Stimulated activated CD4-positive, alpha-beta T cell treated with anti-CD3 and anti-CD28 coated beads, Interleukin-4, amount 100 ng/mL, for 4 hours (primary cell): ENCODE measurements around the gene BEND4.

Experiments used
- DNase-seq, 2 experiments: peaks; one replicate each; pipeline ENCODE4 v3.0.0-alpha.2; 2020

The BEND4 gene

GRCh38 chr4:42101446-42101975 is 50.9 kb downstream of the BEND4 start:
- DNase-seq: no peak

- DNase-seq: no peak
These were observed 64.1 kb downstream of the BEND4 start for GRCh38 chr4:42088386-42088785.

GRCh38 chr4:42083816-42084215 is 68.6 kb downstream of the BEND4 start:
- DNase-seq: no peak

DNA sequence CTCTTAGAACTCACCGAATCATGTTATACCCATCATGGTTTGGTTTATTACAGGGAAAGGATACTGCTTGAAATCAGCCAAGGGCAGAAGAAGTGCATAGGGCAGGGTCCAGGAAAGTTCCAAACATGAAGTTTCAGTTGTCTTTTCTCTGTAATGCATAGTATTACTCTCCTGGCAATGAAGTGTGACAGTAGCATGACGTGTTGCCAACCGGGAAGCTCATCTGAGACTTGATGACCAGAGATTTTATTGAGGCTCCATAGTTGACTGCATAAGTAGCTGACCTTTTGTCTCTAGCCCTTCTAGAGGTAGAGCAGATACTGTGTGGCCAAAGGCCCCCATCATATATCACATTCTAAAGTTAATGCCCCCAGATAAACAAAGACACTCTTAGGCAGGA is 72.1 kb downstream of the BEND4 start:
- DNase-seq: no peak

DNA sequence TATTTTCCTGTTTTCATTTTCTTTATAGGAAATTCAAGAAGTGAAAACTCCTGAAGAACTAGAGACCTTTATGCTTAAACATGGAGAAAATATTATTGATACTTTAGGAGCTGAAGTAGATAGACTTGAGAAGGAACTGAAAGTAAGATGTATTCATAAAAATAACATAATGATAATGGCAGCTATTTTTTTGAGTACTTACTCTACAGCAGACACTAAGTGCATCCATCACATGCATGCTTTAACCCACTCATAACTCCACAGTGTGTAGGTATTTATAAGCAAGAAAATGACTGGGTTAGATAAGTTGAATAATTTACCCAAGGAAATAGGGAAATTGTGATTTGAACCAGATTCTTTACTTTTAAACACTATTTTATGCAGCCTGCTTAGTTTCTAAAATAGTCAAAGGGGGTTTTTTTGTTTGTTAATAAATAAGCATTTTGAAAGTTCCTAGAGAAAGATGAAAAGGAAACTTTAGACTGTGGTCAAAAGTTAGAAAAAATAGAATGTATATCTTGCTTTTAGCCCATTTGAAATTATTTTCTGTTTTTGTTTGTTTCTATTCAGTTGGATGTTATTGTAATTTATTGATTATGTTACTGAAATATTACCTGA is 74.2 kb downstream of the BEND4 start:
- DNase-seq: no peak

DNA sequence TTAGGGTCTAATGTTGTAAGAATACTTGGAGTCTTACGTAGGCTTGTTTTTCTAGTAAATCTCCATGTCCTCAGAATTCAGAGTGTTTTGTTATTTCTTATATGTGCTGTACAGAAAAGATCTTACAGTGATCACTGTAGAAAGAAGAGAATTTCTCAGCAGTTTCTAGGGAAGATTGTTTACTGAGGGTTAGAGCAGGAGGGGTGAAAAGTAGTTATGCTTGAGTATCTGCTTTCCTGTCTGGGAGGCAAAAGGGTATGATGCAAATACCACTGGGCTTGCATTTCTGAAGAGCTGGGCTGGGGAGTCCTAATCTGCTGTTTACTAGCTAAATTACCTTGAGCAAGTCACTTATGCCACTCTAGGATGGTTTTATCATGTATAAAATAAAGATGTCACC is 78.2 kb downstream of the BEND4 start:
- DNase-seq: no peak

GRCh38 chr4:42070463-42070862 is 82.0 kb downstream of the BEND4 start:
- no peak for DNase-seq

DNA sequence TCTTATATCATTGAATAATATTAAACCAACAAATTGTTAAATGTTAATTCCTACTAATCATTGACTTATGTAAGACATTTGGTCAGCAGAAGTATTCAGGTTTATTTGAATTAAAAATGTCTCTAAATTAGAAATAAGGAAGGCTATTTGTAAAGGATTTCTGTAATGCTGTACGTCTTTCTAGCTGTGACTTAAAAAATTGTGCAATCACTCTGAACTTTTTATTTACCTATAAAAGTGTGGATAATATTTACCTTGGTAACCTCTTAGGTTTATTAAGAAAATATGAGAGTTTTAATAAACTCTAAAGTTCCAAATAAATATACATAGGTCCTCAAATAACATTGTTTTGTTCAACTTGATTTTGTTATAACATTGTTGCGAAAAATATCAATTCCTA is 85.2 kb downstream of the BEND4 start:
- no peak for DNase-seq

DNA sequence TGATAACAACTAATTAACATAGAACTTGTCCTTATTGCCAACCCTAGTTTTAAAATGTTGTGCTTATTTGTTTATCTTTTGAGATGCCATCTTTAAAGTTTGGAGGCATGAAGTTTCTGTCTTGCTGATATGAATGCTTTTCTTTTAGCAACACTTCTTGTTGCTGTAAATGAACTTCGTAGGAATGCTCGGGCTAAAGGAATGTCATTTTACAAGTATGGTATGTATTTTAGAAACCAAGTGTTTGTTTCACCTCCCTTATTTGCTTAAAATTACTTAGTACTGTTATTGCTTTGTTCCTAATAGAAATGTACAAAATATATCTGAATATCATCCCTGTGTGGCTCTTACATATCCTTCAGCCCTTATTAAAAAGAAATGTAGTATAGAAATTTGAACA is 86.1 kb downstream of the BEND4 start:
- no peak for DNase-seq
